ENCODE results near the gene SEL1L.

GRCh38 chr14:81464253-81465002 lies 69.2 kb downstream of the SEL1L start:
- TF ChIP-seq CTCF (IDR thresholded peaks at IDR 0.05) (peak; percentile 80 to 95 (median 92)), POLR2A (IDR thresholded peaks at IDR 0.05) (no peak)

Data from Peyer's patch (tissue), 4 donors.